ENCODE results near the gene LZTR1. TPM values are rescaled to one million over a fixed set of nuclear protein-coding genes. Genes with fewer than 3 reads are reported as not detected.
A peak's percentile ranks its signal among the peaks of the same experiment; 100 is the strongest.
"Not testable (repeated sequence)": the region's sequence is repeated elsewhere in the genome, so short reads cannot be mapped to it uniquely, and the experiment has no call there.

Gene LZTR1
- total RNA-seq, 1 donor from 2014 or later = 37.5 TPM

GRCh38 chr22:21028277-21029251 lies 46.5 kb downstream of the LZTR1 start:
- FAIRE-seq (no peak), DNase-seq (ENCODE audit: low spot score in 2 of 2) (no peak)

GRCh38 chr22:21029486-21030025 lies 47.5 kb downstream of the LZTR1 start:
- FAIRE-seq = no peak

GRCh38 chr22:21030032-21030431 lies 47.9 kb downstream of the LZTR1 start:
- DNase-seq (ENCODE audit: low spot score in 2 of 2) = no peak
- FAIRE-seq = no peak

More at GRCh38 chr22:21029486-21030025, 47.5 kb downstream of the LZTR1 start:
- no peak for DNase-seq (ENCODE audit: low spot score in 2 of 2)

- DNase-seq (ENCODE audit: low spot score in 2 of 2) (no peak), FAIRE-seq (no peak)
Measured at GRCh38 chr22:21030621-21031544, 48.8 kb downstream of the LZTR1 start.

GRCh38 chr22:21031545-21032036 lies 49.5 kb downstream of the LZTR1 start:
- no peak for DNase-seq (ENCODE audit: low spot score in 2 of 2)
- FAIRE-seq = no peak

- FAIRE-seq (no peak), DNase-seq (ENCODE audit: low spot score in 2 of 2) (peak in 1 of 2 donors; percentile 50)
Measured at GRCh38 chr22:21032037-21032867, 50.2 kb downstream of the LZTR1 start, which contains the start of gene SLC7A4. TSS of gene SLC7A4 (minus strand) at chr22:21032561. CDS start at chr22:21031812, 749 bp downstream.

GRCh38 chr22:21032868-21033688 lies 51.0 kb downstream of the LZTR1 start:
- DNase-seq (ENCODE audit: low spot score in 2 of 2) (no peak), FAIRE-seq (no peak)

GRCh38 chr22:21033895-21034294 lies 51.8 kb downstream of the LZTR1 start:
- DNase-seq (ENCODE audit: low spot score in 2 of 2) (no peak), FAIRE-seq (no peak)

GRCh38 chr22:21034989-21035388 lies 52.9 kb downstream of the LZTR1 start:
- DNase-seq (ENCODE audit: low spot score in 2 of 2) (no peak), FAIRE-seq (no peak)

- FAIRE-seq (no peak), DNase-seq (ENCODE audit: low spot score in 2 of 2) (no peak)
Measured at GRCh38 chr22:21038405-21038804, 56.3 kb downstream of the LZTR1 start.

- not testable (repeated sequence) for FAIRE-seq
Measured at GRCh38 chr22:21039158-21039557, 57.1 kb downstream of the LZTR1 start.

GRCh38 chr22:21041937-21042336 lies 59.8 kb downstream of the LZTR1 start:
- FAIRE-seq (no peak), DNase-seq (ENCODE audit: low spot score in 2 of 2) (no peak)

More at GRCh38 chr22:21039158-21039557, 57.1 kb downstream of the LZTR1 start:
- not testable (repeated sequence) for DNase-seq (ENCODE audit: low spot score in 2 of 2)

- FAIRE-seq (no peak), DNase-seq (ENCODE audit: low spot score in 2 of 2) (no peak)
Measured at GRCh38 chr22:21042978-21043859, 61.1 kb downstream of the LZTR1 start.

GRCh38 chr22:21043860-21044535 lies 61.9 kb downstream of the LZTR1 start:
- FAIRE-seq = no peak
- no peak for DNase-seq (ENCODE audit: low spot score in 2 of 2)

- FAIRE-seq (no peak), DNase-seq (ENCODE audit: low spot score in 2 of 2) (no peak)
Measured at GRCh38 chr22:21044931-21045584, 63.0 kb downstream of the LZTR1 start.

GRCh38 chr22:21045585-21046294 lies 63.6 kb downstream of the LZTR1 start, which contains the start of gene LRRC74B:
TSS of gene LRRC74B (plus strand) at chr22:21045946. CDS start at chr22:21045987, 41 bp downstream.
- DNase-seq (ENCODE audit: low spot score in 2 of 2) (peak; percentile 83 to 97), FAIRE-seq (no peak)
